Thoracic aorta endothelial cell (primary cell): ENCODE data around the gene ERGIC1. TPM values are rescaled to one million over a fixed set of nuclear protein-coding genes. Genes with fewer than 3 reads are reported as not detected.

ENCODE experiments used
- small RNA-seq: library from RNA; depleted of rRNA; stranded (forward); fragments of <200 nt; gene quantifications from one replicate; pipeline ENCODE3, GENCODE V24; 2012
- total RNA-seq: library from RNA; depleted of rRNA; stranded (reverse); fragments of >200 nt; gene quantifications from 2 replicates; pipeline ENCODE4 v1.2.3, GENCODE V29; 2012

ERGIC1 gene
- total RNA-seq = 74.6 and 145 TPM in 2 replicates

GRCh38 chr5:172833686-172834414 is at the start of gene ERGIC1:
ERGIC1 (plus strand) TSS chr5:172834251; CDS start chr5:172834414, 163 bp downstream.

DNA sequence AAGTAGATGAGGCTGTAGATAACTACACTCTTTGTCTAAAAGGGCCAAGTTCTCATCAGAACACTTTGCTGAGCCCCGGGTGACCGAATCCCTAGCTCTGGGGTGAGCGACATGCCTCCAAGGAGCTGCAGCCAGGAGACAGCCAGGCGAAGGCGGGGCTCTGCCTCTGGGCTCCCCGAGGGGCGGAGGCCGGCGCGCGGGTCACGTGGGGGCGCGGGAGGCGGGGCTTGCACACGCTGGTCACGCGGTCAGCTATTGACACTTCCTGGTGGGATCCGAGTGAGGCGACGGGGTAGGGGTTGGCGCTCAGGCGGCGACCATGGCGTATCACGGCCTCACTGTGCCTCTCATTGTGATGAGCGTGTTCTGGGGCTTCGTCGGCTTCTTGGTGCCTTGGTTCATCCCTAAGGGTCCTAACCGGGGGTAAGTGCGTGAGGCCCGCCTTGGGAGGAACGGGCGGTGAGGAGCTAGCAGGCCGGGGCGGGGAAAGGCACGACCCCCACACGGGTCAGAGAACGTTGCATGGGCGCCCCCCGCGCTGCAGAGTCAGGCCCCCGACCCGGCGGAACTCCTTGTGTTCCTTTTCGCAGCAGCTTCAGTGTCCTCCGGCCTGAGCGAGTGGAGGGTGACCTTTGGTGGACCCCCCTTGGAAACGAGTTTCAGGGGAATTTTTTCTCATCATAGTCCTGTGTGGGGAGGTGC is 149.6 kb downstream of the ERGIC1 start, which contains the start of gene ATP6V0E1:
Gene ATP6V0E1, plus strand, starts transcription at position 230 of the 702 bp plus-strand sequence. Its CDS starts 90 bp downstream, at position 320.

Small RNA genes lying within 50 kb of the gene (small RNA-seq; reads per million reads assigned to genes)
- not detected for gene AC022217.4

Other genes with a start within 250 kb of the ERGIC1 start
- gene NEURL1B, start 193.0 kb upstream of the ERGIC1 start, total RNA-seq = 0.40 and 0.93 TPM in 2 replicates
- gene DUSP1, start 63.1 kb upstream of the ERGIC1 start, total RNA-seq = 56.5 and 73.1 TPM in 2 replicates
- gene RPL26L1, start 125.2 kb downstream of the ERGIC1 start, total RNA-seq = 42.6 and 50.7 TPM in 2 replicates
- 130 and 141 TPM in 2 replicates for gene ATP6V0E1, start 149.5 kb downstream of the ERGIC1 start, total RNA-seq
- gene CREBRF, start 222.1 kb downstream of the ERGIC1 start, total RNA-seq = 12.5 and 13.6 TPM in 2 replicates